22Rv1 (cell line): ENCODE data around the gene HOXD10.

Experiments used
- ZFX ChIP-seq: fragments of 450-650 bp; IDR thresholded peaks from 2 replicates; pipeline ENCODE4 v1.6.1; 2017; ENCODE audit warnings: antibody characterized with exemption, borderline replicate concordance
- TF ChIP-seq, protein P1 (sequence below): fragments of 450-650 bp; IDR thresholded peaks from 2 replicates; pipeline ENCODE4 v1.5.1; 2017; ENCODE audit warnings: mild to moderate bottlenecking

DNA sequence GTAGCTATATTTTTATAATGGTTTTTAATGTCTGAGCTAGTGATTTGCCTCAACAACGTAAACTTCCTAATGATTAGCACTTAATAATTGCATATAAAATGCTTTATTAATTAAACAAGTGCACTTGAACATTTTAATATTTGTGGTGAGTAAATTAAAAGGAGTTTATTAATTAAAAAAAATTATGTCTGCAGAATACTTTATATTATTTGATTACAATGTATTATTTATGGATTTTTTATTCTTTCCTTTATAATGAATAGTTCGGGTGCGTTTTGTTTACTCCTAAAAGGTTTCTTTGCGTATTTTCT lies 15.2 kb downstream of the HOXD10 start:
- TF ChIP-seq, protein P1, sequence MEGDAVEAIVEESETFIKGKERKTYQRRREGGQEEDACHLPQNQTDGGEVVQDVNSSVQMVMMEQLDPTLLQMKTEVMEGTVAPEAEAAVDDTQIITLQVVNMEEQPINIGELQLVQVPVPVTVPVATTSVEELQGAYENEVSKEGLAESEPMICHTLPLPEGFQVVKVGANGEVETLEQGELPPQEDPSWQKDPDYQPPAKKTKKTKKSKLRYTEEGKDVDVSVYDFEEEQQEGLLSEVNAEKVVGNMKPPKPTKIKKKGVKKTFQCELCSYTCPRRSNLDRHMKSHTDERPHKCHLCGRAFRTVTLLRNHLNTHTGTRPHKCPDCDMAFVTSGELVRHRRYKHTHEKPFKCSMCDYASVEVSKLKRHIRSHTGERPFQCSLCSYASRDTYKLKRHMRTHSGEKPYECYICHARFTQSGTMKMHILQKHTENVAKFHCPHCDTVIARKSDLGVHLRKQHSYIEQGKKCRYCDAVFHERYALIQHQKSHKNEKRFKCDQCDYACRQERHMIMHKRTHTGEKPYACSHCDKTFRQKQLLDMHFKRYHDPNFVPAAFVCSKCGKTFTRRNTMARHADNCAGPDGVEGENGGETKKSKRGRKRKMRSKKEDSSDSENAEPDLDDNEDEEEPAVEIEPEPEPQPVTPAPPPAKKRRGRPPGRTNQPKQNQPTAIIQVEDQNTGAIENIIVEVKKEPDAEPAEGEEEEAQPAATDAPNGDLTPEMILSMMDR = no peak
- TF ChIP-seq ZFX = no peak
